Posterior vena cava (tissue), 2 donors: ENCODE data around the gene DNAH10. TPM values are rescaled to one million over a fixed set of nuclear protein-coding genes. Genes with fewer than 3 reads are reported as not detected.

Experiments used
- DNase-seq: peaks from one replicate; pipeline ENCODE4 v3.0.0-alpha.2; 2020; ENCODE audit warnings: low spot score
- intact Hi-C, 2 donors: fragments of 100-400 bp; cut with DNase I; formaldehyde crosslinking; loops; one replicate each; pipeline versions ENCODE4 v1.14.1 to v1.14.2; 2022 to 2023
- total RNA-seq, 2 donors: library from RNA; stranded (reverse); fragmentation: NEBNext Ultra II Directional; extraction: Animal tissue kit (Norgen Biotek cat#: 25700); gene quantifications; one replicate each; pipeline ENCODE4 v1.2.1, GENCODE V29; 2021
- donor health status: DM: yes; HTN: yes; CAD: no.
- donor health status: DM: yes; HTN: yes; CAD: no.

DNAH10 gene
- total RNA-seq, 2 donors from 2014 or later: not detected

DNA sequence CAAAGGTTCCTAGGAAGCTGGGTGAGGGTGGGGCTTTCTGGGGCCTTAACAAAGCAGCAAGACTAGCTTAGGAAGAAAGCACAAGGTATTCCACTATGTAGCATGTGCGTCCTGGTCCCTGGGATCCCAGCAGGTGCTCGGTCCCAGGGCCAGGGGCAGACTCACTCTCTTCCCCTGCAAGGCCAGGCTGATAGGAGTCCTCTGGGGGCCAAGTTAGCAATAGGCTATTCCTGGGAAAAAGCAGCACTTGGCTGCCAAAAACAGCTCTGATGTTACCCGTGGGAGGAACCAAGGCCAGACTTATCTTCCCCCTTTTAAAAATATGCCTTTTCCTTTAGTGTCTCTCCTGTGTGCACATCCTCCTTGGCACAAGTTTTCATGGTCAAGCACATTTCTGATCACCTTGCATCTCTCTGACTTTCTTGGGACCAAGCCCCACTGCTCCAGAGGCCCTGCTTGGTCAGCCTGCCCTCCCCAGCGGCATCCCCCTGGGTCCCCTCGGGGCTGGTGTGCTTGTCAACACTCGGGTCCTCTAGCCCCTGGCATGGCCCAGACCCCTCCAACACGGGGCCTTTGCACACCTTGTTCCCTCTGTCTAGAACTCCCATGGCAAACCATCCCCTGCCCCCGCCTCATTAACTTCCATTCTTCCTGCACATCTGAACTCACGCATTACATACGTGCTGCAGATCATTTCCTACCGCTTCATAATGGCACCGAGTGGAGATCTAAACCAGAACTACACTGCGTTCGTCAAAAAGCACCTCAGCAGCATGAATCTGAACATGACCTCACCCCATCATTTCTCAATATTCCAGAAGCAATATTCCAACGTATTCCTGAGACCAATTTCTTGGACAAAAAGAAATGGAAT, 188.6 kb downstream of the DNAH10 start:
- intact Hi-C loops: loop anchor here in 1 of 2 donors (5.0 kb wide), 1 partner anchor 687 kb away; no protein-coding TSS in a partner anchor
- DNase-seq: no peak

GRCh38 chr12:123951467-123951866, 189.4 kb downstream of the DNAH10 start:
- no peak for DNase-seq
- intact Hi-C loops: loop anchor here in 1 of 2 donors (5.0 kb wide), 1 partner anchor 686 kb away; no protein-coding TSS in a partner anchor

DNA sequence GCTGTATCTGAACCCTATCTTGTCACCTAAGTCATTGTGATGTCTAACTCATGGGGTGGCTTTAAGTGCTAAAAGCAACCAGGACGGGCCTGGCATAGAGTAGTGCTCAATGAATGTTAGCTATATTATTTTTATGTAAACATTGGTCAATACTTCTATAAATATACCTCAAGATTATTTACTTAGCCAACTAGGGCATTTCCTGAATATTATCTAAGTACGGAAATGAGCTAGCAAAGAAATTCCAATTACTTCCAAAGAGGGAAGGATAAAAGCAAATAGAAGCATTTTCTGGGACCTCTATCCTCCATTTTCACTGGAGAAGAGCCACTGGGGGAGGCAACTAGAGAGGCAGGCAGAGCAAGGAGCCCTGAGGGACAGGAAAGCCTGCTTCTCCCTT, 189.9 kb downstream of the DNAH10 start:
- intact Hi-C loops: loop anchor here in 1 of 2 donors (5.0 kb wide), 1 partner anchor 685 kb away; no protein-coding TSS in a partner anchor

GRCh38 chr12:123954647-123955350, 192.7 kb downstream of the DNAH10 start:
- DNase-seq: no peak
- intact Hi-C loops: loop anchor here in 1 of 2 donors (5.0 kb wide), 1 partner anchor 683 kb away; no protein-coding TSS in a partner anchor

More for the DNA sequence above, 189.9 kb downstream of the DNAH10 start:
- DNase-seq: no peak

DNA sequence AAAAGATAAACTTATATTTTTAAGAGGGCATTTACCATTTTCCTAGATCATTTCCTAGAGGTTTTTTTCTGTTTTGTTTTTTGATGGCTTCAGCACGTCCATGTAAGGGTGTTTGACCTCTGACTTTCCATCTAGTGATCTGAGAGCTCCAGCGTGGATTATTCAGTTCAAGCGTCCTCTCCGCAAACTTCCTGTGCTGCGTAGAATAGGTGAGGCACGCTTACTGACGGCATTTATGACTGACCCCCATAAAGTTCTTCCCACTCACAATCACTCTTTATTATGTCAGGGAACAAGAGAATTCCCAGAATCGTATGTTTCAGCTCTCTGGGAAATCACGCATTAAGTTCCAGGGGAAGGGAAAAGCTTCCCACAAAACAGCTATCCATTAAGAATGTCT, 194.1 kb downstream of the DNAH10 start:
- intact Hi-C loops: no loop called here
- no peak for DNase-seq

DNA sequence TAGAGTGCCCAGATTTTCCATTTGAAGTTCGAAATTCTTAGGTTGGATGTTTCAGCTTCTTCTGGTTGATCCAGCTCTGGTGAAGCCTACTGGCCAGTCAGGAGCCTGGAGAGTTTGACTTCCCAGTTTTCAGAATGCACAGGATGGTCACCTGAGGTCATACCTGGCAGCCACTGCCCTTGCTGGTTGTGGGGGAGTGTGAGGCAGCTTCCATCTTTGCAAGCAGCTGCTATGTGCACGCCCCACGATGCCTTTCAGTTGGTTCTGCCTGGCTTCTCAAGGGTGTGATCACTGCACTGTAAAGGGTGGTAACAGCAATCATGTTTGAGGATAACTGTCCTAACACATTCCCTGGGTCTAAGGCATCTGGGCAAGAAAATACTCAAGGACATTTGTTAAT, 195.1 kb downstream of the DNAH10 start:
- intact Hi-C loops: no loop called here
- DNase-seq: no peak

- intact Hi-C loops: no loop called here
Measured at GRCh38 chr12:123958462-123958861, 196.4 kb downstream of the DNAH10 start.

GRCh38 chr12:123958876-123959275, 196.8 kb downstream of the DNAH10 start:
- no peak for DNase-seq
- intact Hi-C loops: no loop called here

More at GRCh38 chr12:123958462-123958861, 196.4 kb downstream of the DNAH10 start:
- DNase-seq: no peak

GRCh38 chr12:123960029-123960735, 198.1 kb downstream of the DNAH10 start:
- DNase-seq: no peak
- intact Hi-C loops: no loop called here

DNA sequence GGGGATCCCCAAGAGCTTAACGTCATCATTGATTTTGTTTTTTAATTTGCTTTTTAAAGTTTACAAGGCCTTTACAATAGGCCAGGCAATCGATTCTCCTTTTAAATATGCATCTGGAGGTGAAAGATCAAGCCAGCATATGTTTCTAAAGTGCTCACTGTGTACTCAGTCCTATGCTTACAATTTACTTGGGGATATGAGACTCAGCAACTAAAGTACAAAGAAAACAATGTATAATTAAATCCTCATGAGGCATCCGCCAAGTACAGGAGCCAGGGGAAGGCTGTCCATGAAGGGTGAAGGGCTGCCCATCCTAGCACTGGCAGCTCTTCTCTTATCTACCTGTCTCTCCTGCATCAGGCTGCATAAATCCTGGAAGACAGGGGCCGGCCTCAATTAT, 198.8 kb downstream of the DNAH10 start:
- DNase-seq: no peak
- intact Hi-C loops: no loop called here

DNA sequence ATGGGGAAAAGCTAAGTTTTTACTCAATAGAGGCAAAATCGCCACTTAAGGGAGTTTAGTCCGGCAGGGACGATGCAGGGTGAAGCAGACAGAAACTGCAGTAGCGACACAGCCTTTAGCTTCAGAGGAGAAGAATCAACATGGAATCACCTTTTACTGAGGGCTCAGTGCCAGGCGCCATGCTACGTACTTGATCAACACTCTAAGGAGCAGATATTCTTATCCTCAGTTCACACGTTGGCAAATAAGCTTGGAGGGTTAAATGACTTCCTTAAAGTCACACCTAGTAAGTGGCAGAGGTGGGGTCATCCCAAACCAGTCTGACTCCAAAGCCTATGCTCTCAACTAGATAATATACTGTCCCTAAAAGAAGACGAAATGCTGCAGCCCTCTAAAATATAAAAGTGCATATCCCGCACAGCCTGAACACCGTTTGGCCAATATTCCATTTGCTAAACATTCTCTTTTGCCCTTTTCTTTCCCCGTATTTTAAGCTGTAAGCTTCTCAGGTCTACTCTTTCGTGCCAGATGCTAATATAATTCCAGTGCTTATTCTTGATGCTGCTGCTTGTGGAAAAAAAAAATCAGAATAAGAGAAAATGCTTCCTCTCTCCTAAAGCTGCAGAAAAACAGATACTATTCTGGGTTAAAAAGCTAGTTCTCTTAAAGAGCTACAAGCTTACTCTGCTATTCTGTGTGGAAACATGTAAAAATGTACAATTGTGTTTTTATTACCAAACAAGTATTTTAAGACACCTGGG, 199.7 kb downstream of the DNAH10 start:
- intact Hi-C loops: no loop called here
- DNase-seq: no peak

GRCh38 chr12:123962513-123962912, 200.4 kb downstream of the DNAH10 start:
- DNase-seq: no peak
- intact Hi-C loops: no loop called here

DNA sequence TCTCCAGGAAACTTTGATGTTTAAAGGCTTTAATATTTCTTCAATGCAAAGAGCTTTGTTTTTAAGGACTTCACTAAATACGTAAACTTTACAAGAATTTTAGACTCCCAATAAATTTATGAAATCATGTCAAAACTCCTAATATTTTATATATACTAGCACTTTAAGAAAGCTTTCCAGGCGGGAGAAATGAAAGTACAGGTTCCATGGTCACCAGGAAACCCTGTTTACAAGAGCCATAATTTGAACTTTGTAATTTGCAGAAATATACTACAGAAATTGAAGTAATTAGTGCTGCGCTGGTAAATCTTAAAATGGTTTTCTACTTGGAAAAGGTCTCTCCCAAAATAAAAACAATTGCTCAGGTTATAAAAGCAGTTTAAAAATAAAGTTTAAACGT, 201.7 kb downstream of the DNAH10 start:
- intact Hi-C loops: no loop called here

DNA sequence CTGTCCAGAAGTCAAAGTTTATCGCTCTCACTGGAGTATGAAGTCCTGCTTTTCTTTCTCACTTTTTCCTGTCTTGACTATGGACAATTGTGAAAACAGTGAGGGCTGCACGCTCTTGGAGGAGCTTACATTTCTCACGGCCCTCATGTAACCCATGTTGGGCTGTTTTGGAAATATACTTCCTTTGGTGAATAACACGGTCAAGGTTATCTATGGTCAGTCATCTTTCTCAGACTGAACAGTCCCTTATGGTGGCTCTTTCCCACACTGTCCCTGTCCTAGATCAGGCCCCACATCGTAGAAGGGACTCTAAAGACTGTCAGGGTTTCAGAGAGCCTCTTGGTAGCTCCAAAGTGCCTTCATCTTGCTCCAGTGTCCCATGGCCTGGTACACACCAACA, 203.3 kb downstream of the DNAH10 start:
- intact Hi-C loops: loop anchor here in 1 of 2 donors (5.0 kb wide), 1 partner anchor 58 kb away; no protein-coding TSS in a partner anchor
- no peak for DNase-seq

More for the DNA sequence above, 201.7 kb downstream of the DNAH10 start:
- DNase-seq: no peak

- no peak for DNase-seq
- intact Hi-C loops: loop anchor here in 1 of 2 donors (5.0 kb wide), 1 partner anchor 59 kb away; no protein-coding TSS in a partner anchor
Measured at GRCh38 chr12:123966596-123966995, 204.5 kb downstream of the DNAH10 start.

GRCh38 chr12:123967121-123967586, 205.1 kb downstream of the DNAH10 start:
- intact Hi-C loops: loop anchor here in 1 of 2 donors (5.0 kb wide), 1 partner anchor 60 kb away; no protein-coding TSS in a partner anchor

GRCh38 chr12:123971449-123971769, 209.3 kb downstream of the DNAH10 start:
- intact Hi-C loops: no loop called here

More at GRCh38 chr12:123967121-123967586, 205.1 kb downstream of the DNAH10 start:
- DNase-seq: no peak

DNA sequence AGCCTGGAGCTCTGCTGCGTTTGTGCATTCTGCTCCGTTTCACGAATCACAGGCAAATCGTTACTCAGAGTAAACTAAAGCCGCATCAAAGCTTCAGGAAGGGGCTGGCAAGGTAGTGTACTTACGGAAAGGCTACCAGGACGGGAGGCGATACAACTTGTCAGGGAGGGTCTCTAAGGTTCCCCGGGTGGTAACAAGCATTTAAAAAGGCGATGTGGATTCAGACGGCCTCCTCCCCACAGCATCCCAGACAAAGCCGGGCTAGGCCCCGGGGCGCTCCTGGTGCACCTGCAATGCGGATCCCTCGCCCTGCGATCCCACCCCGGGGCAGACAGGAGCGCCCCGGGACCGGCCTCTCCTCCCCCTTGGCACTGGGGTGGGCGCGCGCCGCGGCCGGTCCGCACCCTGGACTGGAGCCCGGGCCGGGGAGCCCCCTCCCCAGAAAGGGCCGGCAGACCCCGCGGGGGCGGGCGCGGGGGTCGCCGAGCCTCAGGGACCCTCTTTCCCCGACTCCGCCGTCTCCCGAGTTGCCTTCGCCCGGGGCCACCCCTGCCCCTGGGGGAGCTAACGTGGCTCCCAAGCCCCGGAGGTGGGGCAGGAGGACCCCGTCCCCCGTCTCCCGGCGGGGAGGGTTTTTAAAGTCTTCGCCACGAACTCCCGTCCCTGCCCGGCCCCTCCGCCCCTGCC, 209.8 kb downstream of the DNAH10 start:
- intact Hi-C loops: no loop called here

More at GRCh38 chr12:123971449-123971769, 209.3 kb downstream of the DNAH10 start:
- no peak for DNase-seq

More for the DNA sequence above, 209.8 kb downstream of the DNAH10 start:
- DNase-seq: no peak
